ENCODE results near the gene B3GALT6.

B3GALT6 gene

DNA sequence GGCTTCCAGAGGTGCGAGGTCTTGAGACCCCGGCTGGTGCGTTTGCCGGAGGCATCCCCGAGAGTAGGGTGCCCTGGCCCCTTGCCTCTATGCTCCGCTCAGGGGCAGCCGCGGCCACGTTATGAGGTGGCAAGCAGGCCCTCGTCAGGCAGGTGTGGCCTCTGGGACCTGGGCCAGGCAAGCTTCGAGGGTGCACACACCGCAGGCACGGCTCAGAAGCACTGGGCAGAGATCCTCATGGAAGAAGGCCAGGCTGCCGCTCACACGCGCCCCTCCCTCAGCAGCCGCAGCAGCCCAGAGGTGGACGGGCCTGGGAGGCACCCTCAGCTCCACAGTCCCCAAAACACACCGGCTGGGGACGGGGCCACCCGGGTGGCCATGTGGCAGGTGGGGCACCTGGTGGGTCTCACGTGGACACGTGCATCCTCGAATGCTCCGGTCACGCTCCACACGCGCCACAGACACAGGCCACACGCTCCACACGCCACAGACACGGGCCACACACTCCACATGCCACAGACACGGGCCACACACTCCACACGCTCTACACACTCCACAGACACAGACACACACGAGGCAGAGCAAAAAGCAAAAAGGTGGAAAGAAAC, 6.7 kb upstream of the B3GALT6 start:
- Histone ChIP-seq H3K27ac (ENCODE audit: low read depth in 2 of 2, low read length in 2 of 2) (no peak overlapping the region), H3K36me3 (ENCODE audit: control insufficient read depth in 2 of 2, insufficient read depth in 2 of 2, low read length in 2 of 2) (peaks cover 50 to 58% of the 10 kb centered on the region in 2 donors), H3K9ac (ENCODE audit: low read depth in 1 of 2, low read length in 2 of 2) (no peak overlapping the region), H3K9me3 (ENCODE audit: control insufficient read depth in 2 of 2, low read length in 2 of 2) (no peaks in the 10 kb centered on the region), H3K27me3 (ENCODE audit: control insufficient read depth in 2 of 2, insufficient read depth in 2 of 2, low read length in 2 of 2) (no peaks in the 10 kb centered on the region), H3K4me1 (ENCODE audit: control insufficient read depth in 2 of 2, insufficient read depth in 2 of 2, low read length in 2 of 2) (peaks cover 9 to 11% of the 10 kb centered on the region in 2 donors), H3K4me3 (ENCODE audit: low read length in 2 of 2) (no peak overlapping the region)

DNA sequence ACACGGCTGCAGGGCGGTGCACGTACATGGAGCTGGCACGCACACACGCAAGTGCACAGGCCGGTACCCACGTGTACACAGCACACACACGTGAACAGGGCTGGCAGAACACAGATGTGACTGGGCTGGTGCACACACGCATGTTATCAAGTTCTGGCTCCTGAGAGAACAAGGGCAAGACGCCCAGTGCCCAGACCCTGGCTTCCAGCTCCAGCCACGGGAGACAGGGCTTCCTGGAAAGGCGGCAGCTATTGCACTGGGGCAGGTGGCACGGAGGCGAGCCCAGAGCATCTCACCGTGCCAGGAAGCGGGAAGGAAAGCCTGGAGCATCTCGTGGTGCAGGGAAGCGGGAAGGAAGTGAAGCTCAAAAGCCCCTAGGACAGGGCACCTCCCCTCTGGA, 6.1 kb upstream of the B3GALT6 start:
- H3K4me3 ChIP-seq (ENCODE audit: low read length in 2 of 2), result no peak overlapping the region
- no peak overlapping the region for H3K9ac ChIP-seq (ENCODE audit: low read depth in 1 of 2, low read length in 2 of 2)
- H3K4me1 ChIP-seq (ENCODE audit: control insufficient read depth in 2 of 2, insufficient read depth in 2 of 2, low read length in 2 of 2), result peaks cover 14 to 15% of the 10 kb centered on the region in 2 donors
- H3K27ac ChIP-seq (ENCODE audit: low read depth in 2 of 2, low read length in 2 of 2), result no peak overlapping the region
- no peaks in the 10 kb centered on the region for H3K27me3 ChIP-seq (ENCODE audit: control insufficient read depth in 2 of 2, insufficient read depth in 2 of 2, low read length in 2 of 2)
- H3K36me3 ChIP-seq (ENCODE audit: control insufficient read depth in 2 of 2, insufficient read depth in 2 of 2, low read length in 2 of 2), result peaks cover 44 to 52% of the 10 kb centered on the region in 2 donors
- no peaks in the 10 kb centered on the region for H3K9me3 ChIP-seq (ENCODE audit: control insufficient read depth in 2 of 2, low read length in 2 of 2)

DNA sequence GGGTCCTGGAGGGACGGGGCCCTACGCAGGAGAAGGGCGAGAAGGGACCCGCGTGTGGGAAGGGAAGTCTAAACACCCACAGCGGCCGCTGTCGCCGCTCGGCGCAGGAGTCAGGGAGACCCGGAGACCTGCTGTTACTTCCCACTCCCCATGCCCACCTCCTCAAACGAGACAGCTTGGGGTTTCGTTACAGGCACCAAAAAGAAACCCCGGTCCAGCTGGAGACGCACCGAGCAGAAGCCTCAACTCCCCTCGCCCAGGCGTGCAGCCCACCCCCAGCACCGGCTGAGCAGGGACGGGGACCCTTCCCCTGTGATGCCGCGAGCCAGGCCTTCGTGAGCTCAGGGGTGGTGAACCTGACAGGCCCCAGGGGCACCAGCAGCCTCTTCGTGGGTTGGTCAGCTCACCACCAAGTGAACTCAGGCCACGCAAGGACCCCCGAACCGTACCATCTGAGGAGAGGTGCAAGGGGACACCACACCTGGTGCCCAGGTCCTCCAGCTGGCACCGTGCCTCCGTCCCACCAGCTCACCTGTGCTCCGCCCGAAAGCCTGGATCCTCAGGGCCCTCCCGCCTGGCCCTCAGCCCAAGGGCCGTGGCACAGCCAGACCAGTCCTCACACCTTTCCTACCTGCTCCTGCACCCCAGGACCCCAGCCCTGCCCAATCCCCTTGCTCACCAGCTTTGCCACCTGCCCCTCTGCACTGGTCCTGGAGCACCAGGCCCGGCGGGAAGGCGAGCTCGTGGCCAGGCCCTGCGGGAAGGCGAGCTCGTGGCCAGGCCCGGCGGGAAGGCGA, 5.3 kb upstream of the B3GALT6 start:
- Histone ChIP-seq H3K4me1 (ENCODE audit: control insufficient read depth in 2 of 2, insufficient read depth in 2 of 2, low read length in 2 of 2) (peaks cover 14 to 17% of the 10 kb centered on the region in 2 donors), H3K27me3 (ENCODE audit: control insufficient read depth in 2 of 2, insufficient read depth in 2 of 2, low read length in 2 of 2) (no peaks in the 10 kb centered on the region), H3K36me3 (ENCODE audit: control insufficient read depth in 2 of 2, insufficient read depth in 2 of 2, low read length in 2 of 2) (peaks cover 38 to 49% of the 10 kb centered on the region in 2 donors), H3K9ac (ENCODE audit: low read depth in 1 of 2, low read length in 2 of 2) (no peak overlapping the region), H3K4me3 (ENCODE audit: low read length in 2 of 2) (no peak overlapping the region), H3K27ac (ENCODE audit: low read depth in 2 of 2, low read length in 2 of 2) (no peak overlapping the region), H3K9me3 (ENCODE audit: control insufficient read depth in 2 of 2, low read length in 2 of 2) (no peaks in the 10 kb centered on the region)

DNA sequence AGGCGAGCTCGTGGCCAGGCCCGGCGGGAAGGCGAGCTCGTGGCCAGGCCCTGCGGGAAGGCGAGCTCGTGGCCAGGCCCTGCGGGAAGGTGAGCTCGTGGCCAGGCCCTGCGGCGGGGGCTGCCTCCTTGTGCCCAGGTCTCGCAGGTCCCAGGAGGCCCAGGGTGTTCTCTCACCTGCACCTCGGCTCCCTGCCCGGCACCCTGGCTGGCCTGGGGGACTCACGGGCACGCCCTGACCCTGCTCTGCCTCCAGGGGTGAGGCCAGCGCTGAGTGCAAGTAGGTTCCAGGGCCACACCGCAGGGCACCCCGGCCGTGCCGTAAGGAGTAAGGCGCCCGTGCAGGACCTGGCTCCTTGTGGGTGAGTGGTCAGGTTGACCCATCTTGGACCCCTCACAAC, 4.7 kb upstream of the B3GALT6 start:
- Histone ChIP-seq H3K9me3 (ENCODE audit: control insufficient read depth in 2 of 2, low read length in 2 of 2) (no peaks in the 10 kb centered on the region), H3K27ac (ENCODE audit: low read depth in 2 of 2, low read length in 2 of 2) (no peak overlapping the region), H3K4me1 (ENCODE audit: control insufficient read depth in 2 of 2, insufficient read depth in 2 of 2, low read length in 2 of 2) (peaks cover 15 to 17% of the 10 kb centered on the region in 2 donors), H3K9ac (ENCODE audit: low read depth in 1 of 2, low read length in 2 of 2) (no peak overlapping the region), H3K4me3 (ENCODE audit: low read length in 2 of 2) (no peak overlapping the region), H3K36me3 (ENCODE audit: control insufficient read depth in 2 of 2, insufficient read depth in 2 of 2, low read length in 2 of 2) (peaks cover 34 to 47% of the 10 kb centered on the region in 2 donors), H3K27me3 (ENCODE audit: control insufficient read depth in 2 of 2, insufficient read depth in 2 of 2, low read length in 2 of 2) (no peaks in the 10 kb centered on the region)

DNA sequence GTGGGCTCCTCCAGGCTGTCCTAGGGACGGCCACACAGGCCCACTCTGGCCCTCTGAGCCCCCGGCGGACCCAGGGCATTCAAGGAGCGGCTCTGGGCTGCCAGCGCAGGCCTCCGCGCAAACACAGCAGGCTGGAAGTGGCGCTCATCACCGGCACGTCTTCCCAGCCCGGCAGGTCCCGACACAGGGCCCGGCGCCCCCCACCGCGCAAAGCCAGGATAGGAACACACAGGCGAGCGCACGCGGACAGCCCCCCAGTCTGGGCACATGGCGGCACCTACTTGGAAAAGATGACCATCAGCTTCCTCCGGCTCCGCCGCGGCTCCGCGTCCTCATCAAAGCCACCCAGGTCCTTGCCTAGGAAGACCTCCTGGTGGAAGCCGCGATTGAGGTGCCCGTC, 3.9 kb upstream of the B3GALT6 start:
- Histone ChIP-seq H3K4me3 (ENCODE audit: low read length in 2 of 2) (no peak overlapping the region), H3K9me3 (ENCODE audit: control insufficient read depth in 2 of 2, low read length in 2 of 2) (no peaks in the 10 kb centered on the region), H3K27me3 (ENCODE audit: control insufficient read depth in 2 of 2, insufficient read depth in 2 of 2, low read length in 2 of 2) (no peaks in the 10 kb centered on the region), H3K4me1 (ENCODE audit: control insufficient read depth in 2 of 2, insufficient read depth in 2 of 2, low read length in 2 of 2) (peaks cover 21 to 25% of the 10 kb centered on the region in 2 donors), H3K36me3 (ENCODE audit: control insufficient read depth in 2 of 2, insufficient read depth in 2 of 2, low read length in 2 of 2) (peaks cover 26 to 39% of the 10 kb centered on the region in 2 donors), H3K27ac (ENCODE audit: low read depth in 2 of 2, low read length in 2 of 2) (no peak overlapping the region), H3K9ac (ENCODE audit: low read depth in 1 of 2, low read length in 2 of 2) (no peak overlapping the region)

DNA sequence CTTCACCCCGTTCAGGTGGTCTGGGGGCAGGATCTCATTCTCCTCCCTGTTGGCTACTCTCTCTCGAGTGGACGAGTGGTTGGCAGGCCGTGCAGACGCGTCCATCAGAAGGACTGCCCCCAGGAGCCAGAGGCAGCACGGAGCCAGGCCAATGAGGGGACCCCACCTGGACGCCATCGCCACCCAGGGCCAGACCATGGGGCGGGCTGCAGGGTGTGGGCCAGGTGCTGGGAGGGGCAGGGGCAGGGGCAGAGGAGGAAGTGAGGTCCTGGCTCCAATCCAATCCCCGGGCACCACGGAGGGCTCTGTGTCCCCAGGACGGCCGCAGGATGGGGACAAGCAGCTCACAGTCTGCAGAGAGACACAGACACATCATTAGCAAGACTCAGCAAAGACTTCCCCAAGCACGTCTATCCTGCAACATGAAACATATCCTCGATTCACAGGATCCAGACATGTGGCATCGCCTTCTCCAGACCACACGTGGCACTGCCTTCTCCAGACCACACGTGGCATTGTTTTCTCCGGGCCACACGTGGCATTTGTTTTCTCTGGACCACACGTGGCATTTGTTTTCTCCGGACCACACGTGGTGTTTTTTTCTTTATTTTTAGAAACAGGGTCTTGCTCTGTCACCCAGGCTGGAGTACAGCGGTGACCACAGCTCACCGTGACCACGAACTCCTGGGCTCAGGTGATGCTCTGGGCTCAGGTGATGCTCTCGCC, 3.3 kb upstream of the B3GALT6 start:
- Histone ChIP-seq H3K36me3 (ENCODE audit: control insufficient read depth in 2 of 2, insufficient read depth in 2 of 2, low read length in 2 of 2) (peaks cover 22 to 36% of the 10 kb centered on the region in 2 donors), H3K4me1 (ENCODE audit: control insufficient read depth in 2 of 2, insufficient read depth in 2 of 2, low read length in 2 of 2) (peaks cover 21 to 25% of the 10 kb centered on the region in 2 donors), H3K9me3 (ENCODE audit: control insufficient read depth in 2 of 2, low read length in 2 of 2) (no peaks in the 10 kb centered on the region), H3K27me3 (ENCODE audit: control insufficient read depth in 2 of 2, insufficient read depth in 2 of 2, low read length in 2 of 2) (no peaks in the 10 kb centered on the region), H3K4me3 (ENCODE audit: low read length in 2 of 2) (no peak overlapping the region), H3K9ac (ENCODE audit: low read depth in 1 of 2, low read length in 2 of 2) (no peak overlapping the region), H3K27ac (ENCODE audit: low read depth in 2 of 2, low read length in 2 of 2) (no peak overlapping the region)

DNA sequence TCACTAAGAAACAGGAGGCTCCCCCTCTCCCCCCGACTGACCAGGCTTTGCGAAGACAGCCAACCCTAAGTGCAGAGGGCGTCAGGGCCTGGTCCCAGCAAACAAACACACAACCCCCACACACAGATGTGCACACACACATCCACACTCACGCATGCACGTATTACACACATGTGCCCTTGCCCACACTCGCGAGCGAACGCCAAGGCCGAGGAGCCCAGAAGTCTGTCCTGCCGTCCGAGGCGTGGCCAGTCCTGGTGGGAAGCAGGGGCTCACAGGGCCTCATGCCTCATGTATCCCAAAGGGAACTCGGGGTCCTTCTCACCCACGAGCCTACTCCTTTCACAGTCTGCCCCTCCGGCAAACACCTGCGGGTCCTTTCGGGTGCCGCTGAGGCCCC, 2.3 kb upstream of the B3GALT6 start:
- Histone ChIP-seq H3K9me3 (ENCODE audit: control insufficient read depth in 2 of 2, low read length in 2 of 2) (no peaks in the 10 kb centered on the region), H3K27me3 (ENCODE audit: control insufficient read depth in 2 of 2, insufficient read depth in 2 of 2, low read length in 2 of 2) (no peaks in the 10 kb centered on the region), H3K4me1 (ENCODE audit: control insufficient read depth in 2 of 2, insufficient read depth in 2 of 2, low read length in 2 of 2) (peaks cover 21 to 25% of the 10 kb centered on the region in 2 donors), H3K27ac (ENCODE audit: low read depth in 2 of 2, low read length in 2 of 2) (no peak overlapping the region), H3K36me3 (ENCODE audit: control insufficient read depth in 2 of 2, insufficient read depth in 2 of 2, low read length in 2 of 2) (peaks cover 22 to 36% of the 10 kb centered on the region in 2 donors), H3K9ac (ENCODE audit: low read depth in 1 of 2, low read length in 2 of 2) (no peak overlapping the region), H3K4me3 (ENCODE audit: low read length in 2 of 2) (peak overlapping the region in 1 of 2 donors; percentile 4)

DNA sequence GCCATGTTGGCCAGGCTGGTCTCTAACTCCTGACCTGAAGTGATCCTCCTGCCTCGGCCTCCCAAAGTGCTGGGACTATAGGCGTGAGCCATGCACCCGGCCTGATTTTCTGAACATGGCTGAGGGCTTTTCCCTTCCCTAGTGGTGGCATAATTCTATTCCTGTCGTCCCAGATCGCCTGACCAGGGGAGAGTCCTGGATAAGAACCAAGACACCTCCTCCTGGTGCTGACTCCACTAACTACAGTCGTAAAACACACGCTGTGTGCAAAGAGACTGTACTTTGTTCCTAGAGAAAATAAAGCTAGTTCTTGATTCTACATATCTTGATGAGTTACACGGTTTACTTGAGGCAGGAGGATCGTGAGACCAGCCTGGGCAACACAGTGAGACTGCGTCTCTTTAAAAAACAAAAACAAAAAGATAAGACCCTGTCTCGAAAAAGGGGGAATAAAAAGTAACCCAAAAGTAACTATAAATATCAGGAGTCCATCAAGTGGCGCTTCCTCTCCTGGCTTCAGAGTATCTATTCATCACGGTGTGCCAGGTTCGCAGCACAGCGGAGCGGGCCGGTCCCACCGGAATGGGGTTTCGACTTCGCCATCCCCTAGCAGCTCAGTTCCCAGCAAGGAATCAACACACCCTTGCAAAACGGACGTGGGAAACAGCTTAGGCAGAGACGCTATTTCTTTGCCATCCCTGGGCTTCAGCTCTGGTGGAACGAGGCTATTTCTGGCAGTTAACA, 1.2 kb upstream of the B3GALT6 start:
- no peaks in the 10 kb centered on the region for H3K9me3 ChIP-seq (ENCODE audit: control insufficient read depth in 2 of 2, low read length in 2 of 2)
- peaks cover 21 to 25% of the 10 kb centered on the region in 2 donors for H3K4me1 ChIP-seq (ENCODE audit: control insufficient read depth in 2 of 2, insufficient read depth in 2 of 2, low read length in 2 of 2)

DNA sequence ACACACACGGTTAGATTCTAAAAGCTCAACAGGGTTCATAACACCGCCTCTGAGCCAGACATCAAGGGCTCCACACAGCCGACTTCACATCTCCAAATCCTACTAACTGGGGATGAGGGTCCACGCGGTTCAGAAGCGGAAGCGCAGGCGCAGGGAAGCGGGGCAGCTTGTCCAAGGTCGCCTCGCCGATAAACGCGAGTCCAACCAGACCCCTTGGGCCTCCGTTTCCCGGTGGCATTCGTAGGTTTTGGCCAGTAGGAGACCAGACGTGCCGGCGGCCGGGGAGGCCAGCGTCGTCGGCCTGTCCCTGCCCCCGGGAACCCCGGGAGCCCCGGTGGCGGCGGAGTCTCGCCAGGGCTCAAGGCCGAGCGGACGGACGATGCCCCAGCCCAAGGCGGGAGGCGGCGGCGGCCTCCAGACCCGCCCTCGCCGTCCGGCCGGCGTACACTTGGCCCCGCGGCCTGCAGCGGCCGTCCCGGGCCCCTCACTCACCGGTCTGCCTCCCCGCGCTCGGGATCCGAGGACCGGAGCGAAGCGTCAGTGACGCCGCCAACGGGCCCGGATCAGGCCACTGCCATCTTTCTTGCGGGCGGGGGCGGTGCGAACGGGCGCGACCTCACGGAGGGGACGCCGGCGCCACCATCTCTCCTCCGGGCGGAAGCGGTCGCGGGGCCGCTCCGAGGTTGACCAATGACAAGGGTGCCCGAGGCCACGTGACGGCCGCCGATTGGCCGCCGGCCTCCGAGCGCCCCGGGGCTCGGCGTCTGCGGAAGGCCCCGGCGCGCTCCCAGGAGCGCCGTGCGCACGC, 433 bp upstream of the B3GALT6 start, which contains the start of gene SDF4:
TSS of gene SDF4 (minus strand) at position 602 of the 808 bp plus-strand sequence. CDS start 3,229 bp downstream, outside the sequence.
- Histone ChIP-seq H3K9ac (ENCODE audit: low read depth in 1 of 2, low read length in 2 of 2) (peak within 1 kb of the TSS; percentile 98 to 99), H3K4me1 (ENCODE audit: control insufficient read depth in 2 of 2, insufficient read depth in 2 of 2, low read length in 2 of 2) (peaks cover 21 to 25% of the 10 kb centered on the region in 2 donors), H3K9me3 (ENCODE audit: control insufficient read depth in 2 of 2, low read length in 2 of 2) (no peaks in the 10 kb centered on the region), H3K36me3 (ENCODE audit: control insufficient read depth in 2 of 2, insufficient read depth in 2 of 2, low read length in 2 of 2) (peaks cover 18 to 23% of the 10 kb centered on the region in 2 donors), H3K27me3 (ENCODE audit: control insufficient read depth in 2 of 2, insufficient read depth in 2 of 2, low read length in 2 of 2) (peaks cover 0 to 5% of the 10 kb centered on the region in 2 donors), H3K27ac (ENCODE audit: low read depth in 2 of 2, low read length in 2 of 2) (peak within 1 kb of the TSS; percentile 91 to 93), H3K4me3 (ENCODE audit: low read length in 2 of 2) (peak within 1 kb of the TSS; percentile 98 to 99)

More for the DNA sequence above, 1.2 kb upstream of the B3GALT6 start:
- peaks cover 19 to 28% of the 10 kb centered on the region in 2 donors for H3K36me3 ChIP-seq (ENCODE audit: control insufficient read depth in 2 of 2, insufficient read depth in 2 of 2, low read length in 2 of 2)
- H3K4me3 ChIP-seq (ENCODE audit: low read length in 2 of 2), result peak overlapping the region; percentile 98 to 99
- H3K27ac ChIP-seq (ENCODE audit: low read depth in 2 of 2, low read length in 2 of 2), result peak overlapping the region; percentile 91 to 93
- no peaks in the 10 kb centered on the region for H3K27me3 ChIP-seq (ENCODE audit: control insufficient read depth in 2 of 2, insufficient read depth in 2 of 2, low read length in 2 of 2)
- peak overlapping the region; percentile 98 to 99 for H3K9ac ChIP-seq (ENCODE audit: low read depth in 1 of 2, low read length in 2 of 2)

All from mucosa of rectum (tissue), 2 donors.